B cell (primary cell): ENCODE data around the gene IPCEF1.

Experiments used
- EZH2 ChIP-seq: IDR thresholded peaks from 2 replicates; pipeline ENCODE4 v1.6.1; 2012; ENCODE audit warnings: borderline replicate concordance, low read depth, mild to moderate bottlenecking, moderate library complexity, low read length; ENCODE audit not compliant: insufficient read depth, poor library complexity, severe bottlenecking
- TF ChIP-seq, protein P1 (sequence below): fragments of 200-600 bp; IDR thresholded peaks from one replicate; pipeline ENCODE4 v1.8.0; 2022; ENCODE audit warnings: antibody characterized with exemption, mild to moderate bottlenecking

DNA sequence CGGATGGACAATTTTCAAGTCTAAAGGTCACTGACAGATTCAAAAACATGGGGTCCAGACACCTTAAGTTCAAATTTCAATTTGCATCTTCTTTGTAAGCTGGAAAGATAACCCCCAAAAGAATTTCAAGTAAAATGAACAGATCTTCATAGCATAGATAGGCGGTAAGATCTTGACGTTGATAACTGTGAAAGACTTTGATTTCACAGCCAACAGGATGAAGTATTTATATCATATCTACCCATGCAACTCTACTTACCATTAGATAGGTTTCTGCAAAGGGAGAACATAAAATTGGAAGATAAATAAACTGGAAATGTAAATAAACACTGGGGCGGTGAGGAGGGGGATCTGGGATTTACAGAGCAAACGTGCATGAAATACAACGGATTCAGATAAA is 137.8 kb downstream of the IPCEF1 start:
- TF ChIP-seq, protein P1, sequence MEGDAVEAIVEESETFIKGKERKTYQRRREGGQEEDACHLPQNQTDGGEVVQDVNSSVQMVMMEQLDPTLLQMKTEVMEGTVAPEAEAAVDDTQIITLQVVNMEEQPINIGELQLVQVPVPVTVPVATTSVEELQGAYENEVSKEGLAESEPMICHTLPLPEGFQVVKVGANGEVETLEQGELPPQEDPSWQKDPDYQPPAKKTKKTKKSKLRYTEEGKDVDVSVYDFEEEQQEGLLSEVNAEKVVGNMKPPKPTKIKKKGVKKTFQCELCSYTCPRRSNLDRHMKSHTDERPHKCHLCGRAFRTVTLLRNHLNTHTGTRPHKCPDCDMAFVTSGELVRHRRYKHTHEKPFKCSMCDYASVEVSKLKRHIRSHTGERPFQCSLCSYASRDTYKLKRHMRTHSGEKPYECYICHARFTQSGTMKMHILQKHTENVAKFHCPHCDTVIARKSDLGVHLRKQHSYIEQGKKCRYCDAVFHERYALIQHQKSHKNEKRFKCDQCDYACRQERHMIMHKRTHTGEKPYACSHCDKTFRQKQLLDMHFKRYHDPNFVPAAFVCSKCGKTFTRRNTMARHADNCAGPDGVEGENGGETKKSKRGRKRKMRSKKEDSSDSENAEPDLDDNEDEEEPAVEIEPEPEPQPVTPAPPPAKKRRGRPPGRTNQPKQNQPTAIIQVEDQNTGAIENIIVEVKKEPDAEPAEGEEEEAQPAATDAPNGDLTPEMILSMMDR, result no peak
- no peak for TF ChIP-seq EZH2
